H1 (cell line): ENCODE results near the gene CPA4. TPM values are rescaled to one million over a fixed set of nuclear protein-coding genes. Genes with fewer than 3 reads are reported as not detected.

ENCODE experiments used
- CTCF ChIA-PET: fragments of 300-600 bp; sonication (Branson Sonifier 250); formaldehyde crosslinking; loops from one replicate; lab custom pipeline; 2021; ENCODE audit not compliant: partially characterized antibody; lab: Charles Lee
- POLR2A ChIA-PET: fragments of 300-600 bp; sonication (Branson Sonifier 250); formaldehyde crosslinking; loops from one replicate; lab custom pipeline; 2021; ENCODE audit warnings: inconsistent platforms; ENCODE audit not compliant: partially characterized antibody; lab: Charles Lee
- DNase-seq, 2 experiments: peaks; one replicate each; pipeline versions ENCODE4 v3.0.0 to v3.0.0-alpha.2; 2010 to 2022; ENCODE audit warnings: low spot score in 2 of 2, low read depth in 1 of 2, mixed read lengths in 1 of 2
- FAIRE-seq: peaks from 2 replicates; lab custom pipeline; 2011; peaks lifted over from hg19 to GRCh38; lab: Jason Lieb, UNC
- H2AFZ ChIP-seq: 2 replicates; pipeline ENCODE4 v1.8.1; 2012; ENCODE audit warnings: low read length, inconsistent platforms
- H2AK5ac ChIP-seq: 2 replicates; pipeline ENCODE4 v1.6.1; 2013; ENCODE audit warnings: low read depth, low read length
- H2BK120ac ChIP-seq: replicated peaks from 2 replicates; pipeline ENCODE3; 2013; ENCODE audit warnings: low read depth, low read length, inconsistent platforms
- H2BK12ac ChIP-seq: 2 replicates; pipeline ENCODE4 v1.6.1; 2013; ENCODE audit warnings: low read depth, low read length
- H2BK15ac ChIP-seq: 2 replicates; pipeline ENCODE4 v1.6.1; 2013; ENCODE audit warnings: low read length
- H2BK20ac ChIP-seq: 2 replicates; pipeline ENCODE4 v1.6.1; 2013; ENCODE audit warnings: low read length
- H2BK5ac ChIP-seq: 2 replicates; pipeline ENCODE4 v1.6.1; 2013; ENCODE audit warnings: low read depth, low read length
- H3K14ac ChIP-seq: 2 replicates; pipeline ENCODE4 v1.6.1; 2013; ENCODE audit warnings: inconsistent platforms; ENCODE audit not compliant: insufficient read length
- H3K18ac ChIP-seq: 2 replicates; pipeline ENCODE4 v1.6.1; 2013; ENCODE audit warnings: low read length; ENCODE audit errors: extremely low read depth
- H3K23ac ChIP-seq: 2 replicates; pipeline ENCODE4 v1.6.1; 2013; ENCODE audit warnings: inconsistent platforms; ENCODE audit not compliant: insufficient read length
- H3K23me2 ChIP-seq: 2 replicates; pipeline ENCODE4 v1.6.1; 2013; ENCODE audit warnings: low read depth, low read length
- H3K27ac ChIP-seq: 2 replicates; pipeline ENCODE4 v1.6.1; 2011; ENCODE audit warnings: low read depth, low read length, inconsistent platforms
- H3K27me3 ChIP-seq, 4 experiments: replicated peaks in 1 of 4; 1 replicate in 1 of 4; 2 replicates in 3 of 4; pipeline versions ENCODE4 v1.6.1 to v1.8.1; 2011 to 2013; ENCODE audit warnings: low read length in 3 of 4, mild to moderate bottlenecking in 3 of 4, inconsistent platforms in 2 of 4, mixed read lengths in 2 of 4, moderate library complexity in 1 of 4; ENCODE audit not compliant: control insufficient read depth in 3 of 4, insufficient read depth in 3 of 4; ENCODE audit errors: extremely low read depth in 1 of 4
- H3K36me3 ChIP-seq, 4 experiments: 2 replicates each; pipeline versions ENCODE4 v1.6.1 to v1.8.1; 2011 to 2013; ENCODE audit warnings: mild to moderate bottlenecking in 4 of 4, low read length in 3 of 4, moderate library complexity in 2 of 4, control low read depth in 1 of 4, inconsistent platforms in 1 of 4; ENCODE audit not compliant: insufficient read depth in 4 of 4, control insufficient read depth in 2 of 4
- H3K4ac ChIP-seq: replicated peaks from 2 replicates; pipeline ENCODE3; 2013; ENCODE audit warnings: low read length, low read depth, mixed read lengths, inconsistent platforms; ENCODE audit not compliant: insufficient read length
- H3K4me1 ChIP-seq, 4 experiments: replicated peaks in 1 of 4; 1 replicate in 1 of 4; 2 replicates in 3 of 4; pipeline versions ENCODE4 v1.6.1 to v1.8.1; 2011 to 2013; ENCODE audit warnings: low read length in 3 of 4, inconsistent platforms in 2 of 4, mixed read lengths in 1 of 4; ENCODE audit not compliant: insufficient read depth in 4 of 4, control insufficient read depth in 3 of 4
- H3K4me2 ChIP-seq, 2 experiments: 2 replicates each; pipeline versions ENCODE4 v1.6.1 to v1.8.1; 2011 to 2013; ENCODE audit warnings: low read depth in 2 of 2, low read length in 2 of 2, control low read depth in 1 of 2, inconsistent platforms in 1 of 2, mild to moderate bottlenecking in 1 of 2; ENCODE audit not compliant: insufficient read depth in 1 of 2
- H3K4me3 ChIP-seq, 4 experiments: fragments of 200-600, 300-600 bp in 1 of 4; sonication (generic), shearing (Covaris generic), sonication (Bioruptor Twin) in 1 of 4; 2 replicates each; pipeline versions ENCODE4 v1.5.1 to v1.8.1; 2011 to 2016; ENCODE audit warnings: low read length in 4 of 4, low read depth in 3 of 4, control low read depth in 2 of 4, inconsistent platforms in 2 of 4, mild to moderate bottlenecking in 2 of 4, mixed read lengths in 1 of 4, moderate library complexity in 1 of 4; ENCODE audit not compliant: insufficient read depth in 2 of 4; ENCODE audit errors: extremely low read depth in 1 of 4
- H3K56ac ChIP-seq: replicated peaks from 2 replicates; pipeline ENCODE3; 2013; ENCODE audit warnings: low read depth, mild to moderate bottlenecking, mixed read lengths, low read length, inconsistent platforms; ENCODE audit not compliant: insufficient read length
- H3K79me1 ChIP-seq: 2 replicates; pipeline ENCODE4 v1.6.1; 2013; ENCODE audit warnings: low read depth, low read length, control low read depth
- H3K79me2 ChIP-seq, 2 experiments: 2 replicates each; pipeline versions ENCODE4 v1.6.1 to v1.8.1; 2012 to 2013; ENCODE audit warnings: low read length in 2 of 2, mild to moderate bottlenecking in 2 of 2, inconsistent platforms in 1 of 2; ENCODE audit not compliant: insufficient read depth in 2 of 2, control insufficient read depth in 1 of 2
- H3K9ac ChIP-seq, 4 experiments: replicated peaks in 1 of 4; 1 replicate in 1 of 4; 2 replicates in 3 of 4; pipeline versions ENCODE4 v1.6.1 to v1.8.1; 2011 to 2013; ENCODE audit warnings: low read depth in 3 of 4, low read length in 3 of 4, control low read depth in 2 of 4, mild to moderate bottlenecking in 2 of 4, moderate library complexity in 2 of 4, inconsistent platforms in 1 of 4; ENCODE audit errors: extremely low read depth in 1 of 4
- H3K9me3 ChIP-seq, 2 experiments: 2 replicates each; pipeline versions ENCODE4 v1.6.1 to v1.8.1; 2012 to 2013; ENCODE audit warnings: mild to moderate bottlenecking in 2 of 2, moderate library complexity in 2 of 2, control low read depth in 1 of 2, inconsistent platforms in 1 of 2, low read depth in 1 of 2, low read length in 1 of 2, mixed read lengths in 1 of 2; ENCODE audit not compliant: insufficient read depth in 2 of 2
- H4K20me1 ChIP-seq, 2 experiments: replicated peaks in 1 of 2; 2 replicates each; pipeline versions ENCODE3 to v1.8.1; 2011 to 2013; ENCODE audit warnings: inconsistent platforms in 2 of 2, low read length in 2 of 2, mild to moderate bottlenecking in 1 of 2; ENCODE audit not compliant: insufficient read depth in 2 of 2, control insufficient read depth in 1 of 2
- H4K5ac ChIP-seq: 2 replicates; pipeline ENCODE4 v1.6.1; 2013; ENCODE audit warnings: low read length, low read depth, mixed read lengths, inconsistent platforms; ENCODE audit not compliant: insufficient read length
- H4K8ac ChIP-seq: 2 replicates; pipeline ENCODE4 v1.8.0; 2013; ENCODE audit warnings: mild to moderate bottlenecking, moderate library complexity, low read length, inconsistent platforms; ENCODE audit not compliant: insufficient read depth; ENCODE audit errors: extremely low read depth
- H4K91ac ChIP-seq: replicated peaks from 2 replicates; pipeline ENCODE3; 2013; ENCODE audit warnings: low read length, mixed read lengths, inconsistent platforms; ENCODE audit not compliant: insufficient read length
- ASH2L ChIP-seq: fragments of 200-600, 300-600 bp; sonication (generic); IDR thresholded peaks from one replicate; pipeline ENCODE4 v1.7.1; 2017; ENCODE audit warnings: low read length
- BACH1 ChIP-seq: IDR thresholded peaks from 2 replicates; pipeline ENCODE4 v1.6.1; 2012; ENCODE audit warnings: low read length, improper control_type of control experiment
- BCL11A ChIP-seq, 2 experiments: IDR thresholded peaks; one replicate each; pipeline ENCODE4 v1.6.1; 2011; ENCODE audit warnings: low read depth in 2 of 2, low read length in 2 of 2, mild to moderate bottlenecking in 2 of 2
- CBX8 ChIP-seq: fragments of 300-800, 300-1000 bp; sonication (generic); IDR thresholded peaks from 2 replicates; pipeline ENCODE4 v1.7.1; 2016; ENCODE audit warnings: low read depth, low read length, borderline replicate concordance
- EGR1 ChIP-seq: IDR thresholded peaks from 2 replicates; pipeline ENCODE4 v1.6.1; 2011; ENCODE audit warnings: low read depth, low read length, borderline replicate concordance
- GABPA ChIP-seq: IDR thresholded peaks from 2 replicates; pipeline ENCODE4 v1.6.1; 2011; ENCODE audit warnings: mild to moderate bottlenecking, low read length, moderate library complexity, borderline replicate concordance; ENCODE audit not compliant: insufficient read depth
- NANOG ChIP-seq: IDR thresholded peaks from 2 replicates; pipeline ENCODE4 v1.6.1; 2011; ENCODE audit warnings: low read length, low read depth, mild to moderate bottlenecking, inconsistent platforms; ENCODE audit not compliant: insufficient read depth, poor library complexity, severe bottlenecking
- POLR2AphosphoS5 ChIP-seq: IDR thresholded peaks from 2 replicates; pipeline ENCODE4 v1.6.1; 2011; ENCODE audit warnings: low read depth, low read length
- RFX5 ChIP-seq: IDR thresholded peaks from 2 replicates; pipeline ENCODE4 v1.6.1; 2011; ENCODE audit warnings: low read depth, low read length, improper control_type of control experiment, borderline replicate concordance
- SIN3A ChIP-seq, 2 experiments: IDR thresholded peaks in 1 of 2; conservative IDR thresholded peaks in 1 of 2; 2 replicates each; pipeline ENCODE4 v1.6.1; 2011 to 2012; ENCODE audit warnings: low read length in 2 of 2, improper control_type of control experiment in 1 of 2, low read depth in 1 of 2, mild to moderate bottlenecking in 1 of 2
- SP2 ChIP-seq: IDR thresholded peaks from 2 replicates; pipeline ENCODE4 v1.6.1; 2012; ENCODE audit warnings: mild to moderate bottlenecking, low read length, inconsistent platforms
- TAF7 ChIP-seq: optimal IDR thresholded peaks from 2 replicates; pipeline ENCODE3; 2011; ENCODE audit warnings: low read depth, mild to moderate bottlenecking, inconsistent platforms, low read length, moderate library complexity, borderline replicate concordance
- YY1 ChIP-seq: IDR thresholded peaks from 2 replicates; pipeline ENCODE4 v1.6.1; 2011; ENCODE audit warnings: low read depth, mild to moderate bottlenecking, low read length
- WGBS, 2 experiments: shearing (Covaris generic) in 1 of 2; methylation state at CpG; one replicate each; pipeline versions ENCODE4 v1.1.6 to v1.1.7; 2013 to 2015; ENCODE audit warnings: low lambda C conversion rate in 2 of 2, mixed read lengths in 2 of 2, inconsistent platforms in 1 of 2, low coverage in 1 of 2, missing lambda C conversion rate in 1 of 2; ENCODE audit not compliant: insufficient replicate concordance in 2 of 2, insufficient coverage in 1 of 2, insufficient read length in 1 of 2; ENCODE audit errors: extremely low coverage in 1 of 2, missing lambda C conversion rate in 1 of 2; 5-methylcytosine and 5-hydroxymethylcytosine counted together
- polyA plus RNA-seq, 7 experiments: library from polyadenylated mRNA; depleted of rRNA in 3 of 7; stranded (reverse) in 5 of 7; unstranded in 2 of 7; fragments of >200 nt in 5 of 7; fragments of 200-250 nt in 2 of 7; gene quantifications; 1 replicate in 5 of 7; 2 replicates in 1 of 7; 4 replicates in 1 of 7; pipeline versions ENCODE4 v1.2.1 to v1.2.3, GENCODE V29; 2011 to 2013; ENCODE audit warnings: missing spikeins in 2 of 7, mixed read lengths in 2 of 7
- total RNA-seq: library from RNA; stranded (reverse); fragmentation: NEBNext Ultra II Directional; extraction: Animal tissue kit (Norgen Biotek cat#: 25700); gene quantifications from 2 replicates; pipeline ENCODE4 v1.2.1, GENCODE V29; 2021
- TF ChIP-seq, protein P1 (sequence below): IDR thresholded peaks from 2 replicates; pipeline ENCODE4 v1.6.1; 2011; ENCODE audit warnings: low read depth, mild to moderate bottlenecking, low read length; ENCODE audit not compliant: insufficient read depth

CPA4 gene
- total and polyA plus RNA-seq, 2 of the 8 experiments (the other 6 are each of a cell fraction or from before 2014, with no cell fraction given) = 0.03 TPM; not detected in 1

DNA sequence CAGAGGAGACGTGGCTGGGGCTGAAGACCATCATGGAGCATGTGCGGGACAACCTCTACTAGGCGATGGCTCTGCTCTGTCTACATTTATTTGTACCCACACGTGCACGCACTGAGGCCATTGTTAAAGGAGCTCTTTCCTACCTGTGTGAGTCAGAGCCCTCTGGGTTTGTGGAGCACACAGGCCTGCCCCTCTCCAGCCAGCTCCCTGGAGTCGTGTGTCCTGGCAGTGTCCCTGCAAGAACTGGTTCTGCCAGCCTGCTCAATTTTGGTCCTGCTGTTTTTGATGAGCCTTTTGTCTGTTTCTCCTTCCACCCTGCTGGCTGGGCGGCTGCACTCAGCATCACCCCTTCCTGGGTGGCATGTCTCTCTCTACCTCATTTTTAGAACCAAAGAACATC lies 29.7 kb downstream of the CPA4 start:
- H3K56ac ChIP-seq = no peak overlapping the region
- H2BK5ac ChIP-seq = no peak overlapping the region
- H3K23me2 ChIP-seq = no peaks in the 10 kb centered on the region
- H3K18ac ChIP-seq = no peak overlapping the region
- H2AK5ac ChIP-seq = no peak overlapping the region
- no peak overlapping the region for H4K8ac ChIP-seq
- no peak overlapping the region for H3K9ac ChIP-seq
- no peaks in the 10 kb centered on the region for H3K27me3 ChIP-seq
- H2BK20ac ChIP-seq = no peak overlapping the region
- H3K79me2 ChIP-seq = no peaks in the 10 kb centered on the region
- H4K20me1 ChIP-seq = no peaks in the 10 kb centered on the region
- H3K79me1 ChIP-seq = no peaks in the 10 kb centered on the region
- H4K5ac ChIP-seq = no peak overlapping the region
- no peak overlapping the region for H3K4ac ChIP-seq
- TF ChIP-seq, protein P1, sequence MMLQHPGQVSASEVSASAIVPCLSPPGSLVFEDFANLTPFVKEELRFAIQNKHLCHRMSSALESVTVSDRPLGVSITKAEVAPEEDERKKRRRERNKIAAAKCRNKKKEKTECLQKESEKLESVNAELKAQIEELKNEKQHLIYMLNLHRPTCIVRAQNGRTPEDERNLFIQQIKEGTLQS = no peak
- TF ChIP-seq TAF7 = no peak
- no peak for TF ChIP-seq NANOG
- no peak for TF ChIP-seq BCL11A (IDR thresholded peaks at IDR 0.05; ENCODE audit: low read depth in 2 of 2, low read length in 2 of 2)
- TF ChIP-seq YY1 = no peak
- TF ChIP-seq RFX5 = no peak
- no peak for TF ChIP-seq GABPA
- TF ChIP-seq EGR1 = no peak
- TF ChIP-seq POLR2AphosphoS5 = no peak
- TF ChIP-seq SP2 = no peak
- TF ChIP-seq BACH1 = no peak
- TF ChIP-seq ASH2L = no peak
- no peak for TF ChIP-seq CBX8
- TF ChIP-seq SIN3A (conservative IDR thresholded peaks at IDR 0.05 in 1 of 2, IDR thresholded peaks at IDR 0.05 in 1 of 2; ENCODE audit: low read depth in 1 of 2, low read length in 2 of 2) = no peak
- ChIA-PET POLR2A (no interaction called here), CTCF (interaction anchor here (0.8 to 2.0 kb wide), 3 partner anchors 11 to 68 kb away, joined by 3 to 4 read pairs (median 3); no protein-coding TSS in a partner anchor)
- H3K4me1 ChIP-seq = peaks cover 0 to 4% (median 1%) of the 10 kb centered on the region in 4 experiments; a peak in 2 of 7 replicates
- H3K23ac ChIP-seq = no peak overlapping the region
- WGBS, 2 experiments = 86% methylated on average over 7 of the region's 7 CpGs; no CpG with 5 or more reads in 1 of the 2 experiments
- H4K91ac ChIP-seq = no peak overlapping the region
- H3K14ac ChIP-seq = no peak overlapping the region
- FAIRE-seq (no peak), DNase-seq (no peak)
- H2BK15ac ChIP-seq = no peak overlapping the region
- no peak overlapping the region for H3K4me2 ChIP-seq
- H2AFZ ChIP-seq = no peak overlapping the region; the same call in 1 of the 2 replicates
- H2BK120ac ChIP-seq = no peak overlapping the region
- no peak overlapping the region for H2BK12ac ChIP-seq
- H3K9me3 ChIP-seq = no peaks in the 10 kb centered on the region
- H3K36me3 ChIP-seq = no peaks in the 10 kb centered on the region
- no peak overlapping the region for H3K4me3 ChIP-seq
- no peak overlapping the region for H3K27ac ChIP-seq
